SU-DHL-6 (cell line): ENCODE data around the gene TPI1.

ENCODE experiments used
- H2AFZ ChIP-seq: fragments of 200-600 bp; sonication (generic); 2 replicates; pipeline ENCODE4 v1.6.1; 2014; ENCODE audit warnings: low read depth, mild to moderate bottlenecking, moderate library complexity, mixed read lengths, antibody characterized with exemption, low read length; ENCODE audit not compliant: severe bottlenecking
- H3F3A ChIP-seq: fragments of 200-600 bp; shearing (Covaris generic); 2 replicates; pipeline ENCODE4 v1.6.0; 2016; ENCODE audit warnings: antibody characterized with exemption, mild to moderate bottlenecking; ENCODE audit not compliant: insufficient read depth
- H3K27ac ChIP-seq: fragments of 200-600 bp; sonication (generic); 2 replicates; pipeline ENCODE4 v1.5.1; 2016; ENCODE audit warnings: low read depth, mild to moderate bottlenecking, low read length, moderate library complexity, mixed read lengths
- H3K27me3 ChIP-seq: fragments of 200-600 bp; sonication (generic), shearing (Covaris generic); 2 replicates; pipeline ENCODE4 v1.6.0; 2014; ENCODE audit warnings: mild to moderate bottlenecking, low read length
- H3K36me3 ChIP-seq: fragments of 200-600 bp; sonication (generic); 2 replicates; pipeline ENCODE4 v1.6.1; 2014; ENCODE audit warnings: mild to moderate bottlenecking, low read length, mixed read lengths
- H3K4me2 ChIP-seq: fragments of 300-600, 200-600 bp; shearing (Covaris generic), sonication (generic); 2 replicates; pipeline ENCODE4 v1.6.0; 2014; ENCODE audit warnings: low read length, low read depth, mild to moderate bottlenecking; ENCODE audit not compliant: poor library complexity, severe bottlenecking
- H3K4me3 ChIP-seq: fragments of 200-600 bp; sonication (generic); 2 replicates; pipeline ENCODE4 v1.5.1; 2014; ENCODE audit warnings: antibody characterized with exemption, low read length, mild to moderate bottlenecking, mixed read lengths; ENCODE audit not compliant: insufficient read depth, poor library complexity, severe bottlenecking
- H3K79me2 ChIP-seq: fragments of 200-600 bp; sonication (generic); 2 replicates; pipeline ENCODE4 v1.6.1; 2014; ENCODE audit warnings: mild to moderate bottlenecking, low read length, moderate library complexity; ENCODE audit not compliant: insufficient read depth
- H3K9ac ChIP-seq: fragments of 200-600 bp; sonication (generic); 2 replicates; pipeline ENCODE4 v1.7.0; 2014; ENCODE audit warnings: mild to moderate bottlenecking, low read length
- H3K9me2 ChIP-seq: fragments of 200-600 bp; sonication (generic); replicated peaks from 2 replicates; pipeline ENCODE4 v1.6.1; 2014; ENCODE audit warnings: low read length; ENCODE audit not compliant: insufficient read depth
- H3K9me3 ChIP-seq: fragments of 200-600 bp; sonication (generic); 2 replicates; pipeline ENCODE4 v1.6.1; 2014; ENCODE audit warnings: low read length, mixed read lengths; ENCODE audit not compliant: insufficient read depth
- H4K20me1 ChIP-seq: fragments of 200-600 bp; sonication (generic); 2 replicates; pipeline ENCODE4 v1.6.1; 2014; ENCODE audit warnings: low read depth, mild to moderate bottlenecking, antibody characterized with exemption, low read length, moderate library complexity, mixed read lengths
- CTCF ChIP-seq: fragments of 200-600 bp; sonication (generic); IDR thresholded peaks from one replicate; pipeline ENCODE4 v1.5.1; 2017; ENCODE audit warnings: antibody characterized with exemption, mild to moderate bottlenecking, low read length, moderate library complexity; ENCODE audit not compliant: insufficient read depth, poor library complexity, severe bottlenecking
- EZH2phosphoT487 ChIP-seq: fragments of 200-600 bp; sonication (generic), shearing (Covaris generic); conservative IDR thresholded peaks from 2 replicates; pipeline ENCODE4 v1.6.1; 2018; ENCODE audit warnings: mild to moderate bottlenecking, antibody characterized with exemption, low read length, moderate library complexity, mixed read lengths

The TPI1 gene

GRCh38 chr12:6843118-6843902, 24.0 kb upstream of the TPI1 start:
- no peaks in the 10 kb centered on the region for H3K36me3 ChIP-seq
- H3F3A ChIP-seq: peaks cover 4% of the 10 kb centered on the region; the same call in 1 of the 2 replicates
- no peaks in the 10 kb centered on the region for H3K9me3 ChIP-seq
- H3K27ac ChIP-seq: no peak overlapping the region
- H2AFZ ChIP-seq: no peak overlapping the region
- H3K4me2 ChIP-seq: no peak overlapping the region
- H3K9me2 ChIP-seq: no peaks in the 10 kb centered on the region
- no peaks in the 10 kb centered on the region for H4K20me1 ChIP-seq
- H3K79me2 ChIP-seq: no peaks in the 10 kb centered on the region
- no peak overlapping the region for H3K4me3 ChIP-seq
- TF ChIP-seq CTCF (no peak), EZH2phosphoT487 (no peak)
- no peak overlapping the region for H3K9ac ChIP-seq
- H3K27me3 ChIP-seq: no peaks in the 10 kb centered on the region

GRCh38 chr12:6845395-6845794, 21.9 kb upstream of the TPI1 start:
- Histone ChIP-seq H3K79me2 (peaks cover 10% of the 10 kb centered on the region), H3F3A (peaks cover 4% of the 10 kb centered on the region; the same call in 1 of the 2 replicates), H3K9ac (no peak overlapping the region), H3K4me3 (no peak overlapping the region), H3K9me2 (no peaks in the 10 kb centered on the region), H3K4me2 (no peak overlapping the region), H3K27me3 (no peaks in the 10 kb centered on the region), H3K27ac (no peak overlapping the region), H4K20me1 (no peaks in the 10 kb centered on the region), H3K9me3 (no peaks in the 10 kb centered on the region), H3K36me3 (no peaks in the 10 kb centered on the region), H2AFZ (no peak overlapping the region)
- TF ChIP-seq EZH2phosphoT487 (no peak), CTCF (no peak)

- Histone ChIP-seq H4K20me1 (no peaks in the 10 kb centered on the region), H3K79me2 (peaks cover 17% of the 10 kb centered on the region), H3K9ac (no peak overlapping the region), H3K36me3 (no peaks in the 10 kb centered on the region), H3K9me3 (no peaks in the 10 kb centered on the region), H3K4me3 (no peak overlapping the region), H3F3A (peaks cover 6% of the 10 kb centered on the region; the same call in 1 of the 2 replicates), H3K4me2 (no peak overlapping the region), H3K27ac (no peak overlapping the region), H3K9me2 (no peaks in the 10 kb centered on the region), H2AFZ (no peak overlapping the region), H3K27me3 (no peaks in the 10 kb centered on the region)
- no peak for TF ChIP-seq EZH2phosphoT487
- TF ChIP-seq CTCF: no peak
Observed at GRCh38 chr12:6846316-6846869, 20.9 kb upstream of the TPI1 start.
